Loucy (cell line): ENCODE results near the gene SNRPF.

ENCODE experiments used
- H2AFZ ChIP-seq: fragments of 200-600 bp; sonication (generic); 2 replicates; pipeline ENCODE4 v1.6.0; 2016; ENCODE audit warnings: antibody characterized with exemption, mild to moderate bottlenecking, low read length, moderate library complexity
- H3F3A ChIP-seq: fragments of 200-600 bp; 2 replicates; pipeline ENCODE4 v1.6.0; 2016; ENCODE audit warnings: antibody characterized with exemption, low read depth, mild to moderate bottlenecking
- H3K27me3 ChIP-seq: fragments of 200-600 bp; sonication (generic); 2 replicates; pipeline ENCODE4 v1.6.1; 2014; ENCODE audit warnings: low read length, mild to moderate bottlenecking; ENCODE audit not compliant: insufficient read depth, poor library complexity, severe bottlenecking
- H3K36me3 ChIP-seq: fragments of 200-600 bp; sonication (generic); 2 replicates; pipeline ENCODE4 v1.6.1; 2016; ENCODE audit warnings: low read length; ENCODE audit not compliant: insufficient read depth
- H3K4me1 ChIP-seq: fragments of 200-600 bp; sonication (generic); 2 replicates; pipeline ENCODE4 v1.5.1; 2014; ENCODE audit warnings: low read length, mild to moderate bottlenecking; ENCODE audit not compliant: insufficient read depth, poor library complexity, severe bottlenecking
- H3K4me2 ChIP-seq: fragments of 200-600 bp; sonication (generic); 2 replicates; pipeline ENCODE4 v1.6.0; 2014; ENCODE audit warnings: antibody characterized with exemption, low read length, low read depth, mild to moderate bottlenecking; ENCODE audit not compliant: poor library complexity, severe bottlenecking
- H3K4me3 ChIP-seq: fragments of 200-600 bp; sonication (generic); 2 replicates; pipeline ENCODE4 v1.5.1; 2014; ENCODE audit warnings: low read length, mild to moderate bottlenecking, mixed read lengths; ENCODE audit not compliant: poor library complexity, severe bottlenecking
- H3K79me2 ChIP-seq: fragments of 200-600 bp; sonication (generic); 2 replicates; pipeline ENCODE4 v1.6.1; 2014; ENCODE audit warnings: low read length; ENCODE audit not compliant: insufficient read depth
- H3K9ac ChIP-seq: fragments of 200-600 bp; sonication (generic); 2 replicates; pipeline ENCODE4 v1.6.0; 2014; ENCODE audit warnings: mild to moderate bottlenecking, low read depth, low read length, moderate library complexity; ENCODE audit not compliant: poor library complexity, severe bottlenecking
- H3K9me2 ChIP-seq: fragments of 200-600 bp; sonication (generic); replicated peaks from 2 replicates; pipeline ENCODE4 v1.6.1; 2016; ENCODE audit warnings: low read depth, low read length, mixed read lengths
- H3K9me3 ChIP-seq: fragments of 200-600 bp; sonication (generic); 2 replicates; pipeline ENCODE4 v1.6.1; 2014; ENCODE audit warnings: mild to moderate bottlenecking, antibody characterized with exemption, low read length, low read depth; ENCODE audit not compliant: insufficient read depth
- H4K20me1 ChIP-seq: fragments of 200-600 bp; sonication (generic); 2 replicates; pipeline ENCODE4 v1.6.0; 2014; ENCODE audit warnings: antibody characterized with exemption, low read length, mild to moderate bottlenecking; ENCODE audit not compliant: insufficient read depth, poor library complexity, severe bottlenecking
- CTCF ChIP-seq: fragments of 200-600 bp; sonication (generic); conservative IDR thresholded peaks from 2 replicates; pipeline ENCODE4 v1.5.1; 2014; ENCODE audit warnings: mild to moderate bottlenecking, antibody characterized with exemption, low read length
- EZH2phosphoT487 ChIP-seq: fragments of 200-600 bp; IDR thresholded peaks from 2 replicates; pipeline ENCODE4 v1.6.1; 2018; ENCODE audit warnings: antibody characterized with exemption, mild to moderate bottlenecking, moderate library complexity, borderline replicate concordance

SNRPF gene

GRCh38 chr12:95848575-95849388, 10.0 kb upstream of the SNRPF start:
- Histone ChIP-seq H3K36me3 (no peaks in the 10 kb centered on the region), H3K27me3 (no peaks in the 10 kb centered on the region), H3K4me1 (no peaks in the 10 kb centered on the region), H3K79me2 (no peaks in the 10 kb centered on the region), H4K20me1 (no peaks in the 10 kb centered on the region), H3K4me3 (no peak overlapping the region), H3K9me3 (no peaks in the 10 kb centered on the region), H3K9me2 (no peaks in the 10 kb centered on the region), H3K9ac (no peak overlapping the region), H3K4me2 (no peak overlapping the region), H2AFZ (0 out of 2 replicates have a peak overlapping the region, but pooled peaks have one; percentile 32), H3F3A (no peaks in the 10 kb centered on the region)
- TF ChIP-seq EZH2phosphoT487, result no peak
- peak; percentile 54 for TF ChIP-seq CTCF

- Histone ChIP-seq H3K9ac (no peak overlapping the region), H3K4me2 (no peak overlapping the region), H3K79me2 (no peaks in the 10 kb centered on the region), H3K36me3 (no peaks in the 10 kb centered on the region), H3K9me2 (no peaks in the 10 kb centered on the region), H4K20me1 (no peaks in the 10 kb centered on the region), H3K4me1 (no peaks in the 10 kb centered on the region), H3F3A (no peaks in the 10 kb centered on the region), H3K9me3 (no peaks in the 10 kb centered on the region), H3K27me3 (no peaks in the 10 kb centered on the region), H2AFZ (no peak overlapping the region), H3K4me3 (no peak overlapping the region)
- TF ChIP-seq EZH2phosphoT487, result no peak
- TF ChIP-seq CTCF, result no peak
These were observed 7.1 kb upstream of the SNRPF start for GRCh38 chr12:95851606-95852005.

GRCh38 chr12:95852133-95852532, 6.6 kb upstream of the SNRPF start:
- no peaks in the 10 kb centered on the region for H3K4me1 ChIP-seq
- no peak overlapping the region for H3K9ac ChIP-seq
- no peak overlapping the region for H2AFZ ChIP-seq
- TF ChIP-seq CTCF (no peak), EZH2phosphoT487 (no peak)
- H4K20me1 ChIP-seq, result no peaks in the 10 kb centered on the region
- H3K27me3 ChIP-seq, result no peaks in the 10 kb centered on the region
- no peak overlapping the region for H3K4me3 ChIP-seq
- no peaks in the 10 kb centered on the region for H3K9me2 ChIP-seq
- no peak overlapping the region for H3K4me2 ChIP-seq
- H3K9me3 ChIP-seq, result no peaks in the 10 kb centered on the region
- no peaks in the 10 kb centered on the region for H3K36me3 ChIP-seq
- H3F3A ChIP-seq, result no peaks in the 10 kb centered on the region
- H3K79me2 ChIP-seq, result no peaks in the 10 kb centered on the region
